Panc1 (cell line): ENCODE results near the gene DNAJC18. TPM values are rescaled to one million over a fixed set of nuclear protein-coding genes. Genes with fewer than 3 reads are reported as not detected.
A peak's percentile ranks its signal among the peaks of the same experiment; 100 is the strongest.

ENCODE experiments used
- ATAC-seq: fragments of 200-7000 bp; cut with Tn5 transposase; 2 replicates; pipeline ENCODE4 v1.9.1; 2020; ENCODE audit warnings: mild to moderate bottlenecking, moderate library complexity
- BruUV-seq: library from RNA; stranded (reverse); fragments of 400-500 nt; replicated peaks from 2 replicates; lab custom pipeline; 2021; lab: Mats Ljungman, UMichigan
- CTCF ChIA-PET: fragments of 300-600 bp; sonication (Branson Sonifier 250); formaldehyde crosslinking; loops from one replicate; lab custom pipeline; 2022; ENCODE audit warnings: antibody characterized with exemption; lab: Charles Lee
- POLR2A ChIA-PET: fragments of 300-600 bp; sonication (Branson Sonifier 250); formaldehyde crosslinking; loops from one replicate; lab custom pipeline; 2022; ENCODE audit warnings: antibody characterized with exemption; lab: Charles Lee
- DNase-seq: peaks from one replicate; pipeline ENCODE4 v3.0.0-alpha.2; 2010; ENCODE audit warnings: low read depth, low spot score
- H3K27ac ChIP-seq: 2 replicates; pipeline ENCODE4 v1.5.1; 2011; ENCODE audit warnings: mild to moderate bottlenecking, low read length, inconsistent platforms
- H3K27me3 ChIP-seq: fragments of 200-500 bp; sonication (Bioruptor generic); 2 replicates; pipeline ENCODE4 v1.6.0; 2014; ENCODE audit warnings: low read length, inconsistent platforms; ENCODE audit not compliant: control insufficient read depth, insufficient read depth
- H3K36me3 ChIP-seq: fragments of 200-500 bp; sonication (Bioruptor generic); 2 replicates; pipeline ENCODE4 v1.5.1; 2014; ENCODE audit warnings: inconsistent platforms, mild to moderate bottlenecking, low read length, moderate library complexity; ENCODE audit not compliant: control insufficient read depth, insufficient read depth
- H3K4me1 ChIP-seq: 2 replicates; pipeline ENCODE4 v1.5.1; 2011; ENCODE audit warnings: inconsistent platforms, mild to moderate bottlenecking, low read length, moderate library complexity; ENCODE audit not compliant: control insufficient read depth, insufficient read depth
- H3K4me3 ChIP-seq, 2 experiments: 2 replicates each; pipeline ENCODE4 v1.5.1; 2011 to 2012; ENCODE audit warnings: low read depth in 2 of 2, low read length in 2 of 2, mild to moderate bottlenecking in 2 of 2, inconsistent platforms in 1 of 2, moderate library complexity in 1 of 2
- H3K9me3 ChIP-seq: fragments of 200-500 bp; sonication (Bioruptor generic); 2 replicates; pipeline ENCODE4 v1.5.1; 2014; ENCODE audit warnings: low read depth, mild to moderate bottlenecking, inconsistent platforms, low read length, moderate library complexity; ENCODE audit not compliant: control insufficient read depth, insufficient read depth
- POLR2AphosphoS5 ChIP-seq: IDR thresholded peaks from 2 replicates; pipeline ENCODE4 v1.6.1; 2012; ENCODE audit warnings: mild to moderate bottlenecking, low read depth, low read length, moderate library complexity
- SIN3A ChIP-seq: IDR thresholded peaks from 2 replicates; pipeline ENCODE4 v1.6.1; 2012; ENCODE audit warnings: low read depth, mild to moderate bottlenecking, low read length, moderate library complexity, borderline replicate concordance; ENCODE audit not compliant: insufficient read depth
- TCF7L2 ChIP-seq: IDR thresholded peaks from 2 replicates; pipeline ENCODE4 v1.6.1; 2011; ENCODE audit warnings: mild to moderate bottlenecking, low read depth, low read length, inconsistent platforms
- in situ Hi-C: cut with HindIII; loops from 2 replicates; pipeline ENCODE4 v1.10.0; 2016; ENCODE audit warnings: low sequenced_read_pairs, low pct_unique_long_range_greater_than_20kb
- intact Hi-C: fragments of 100-400 bp; cut with micrococcal nuclease; formaldehyde crosslinking; loops from one replicate; pipeline ENCODE4 v1.10.0; 2022; ENCODE audit not compliant: unreplicated experiment
- total RNA-seq: library from RNA; stranded (reverse); gene quantifications from one replicate; pipeline ENCODE4 v1.2.1, GENCODE V29; 2021; ENCODE audit not compliant: unreplicated experiment
- TF ChIP-seq, protein P1 (sequence below): fragments of 450-650 bp; IDR thresholded peaks from 2 replicates; pipeline ENCODE4 v1.5.1; 2017; ENCODE audit warnings: mild to moderate bottlenecking
- TF ChIP-seq, protein P2 (sequence below), 2 experiments: IDR thresholded peaks; 2 replicates each; pipeline ENCODE4 v1.6.1; 2011 to 2012; ENCODE audit warnings: low read depth in 2 of 2, control low read depth in 1 of 2, low read length in 1 of 2, mild to moderate bottlenecking in 1 of 2, moderate library complexity in 1 of 2; ENCODE audit not compliant: insufficient read depth in 1 of 2

The DNAJC18 gene
- total RNA-seq, 1 experiment from 2014 or later: 8.8 TPM

DNA sequence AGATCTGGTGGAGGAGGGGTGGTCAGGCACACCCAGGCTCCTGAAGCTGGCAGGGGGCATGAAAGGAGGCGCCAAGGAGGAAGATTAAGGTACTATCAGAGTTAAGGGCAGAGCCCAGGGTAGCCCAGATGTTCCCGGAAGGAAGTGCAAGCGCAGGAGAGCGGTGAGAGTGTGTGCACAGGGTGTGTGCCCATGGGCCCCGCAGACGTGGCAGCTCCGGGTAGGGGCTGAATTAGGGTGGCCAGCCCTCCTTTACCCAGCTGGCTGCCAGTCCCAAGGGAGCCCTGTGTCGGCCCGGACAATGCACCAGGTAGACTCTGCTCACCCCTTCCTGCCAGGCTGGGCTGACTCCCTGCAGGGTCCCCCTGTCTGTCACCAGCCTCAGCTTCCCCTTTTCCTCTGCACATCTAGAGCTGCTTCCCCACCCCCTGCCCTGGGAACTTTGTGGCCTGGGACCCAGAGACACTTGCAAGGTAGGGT lies 31.5 kb upstream of the DNAJC18 start, which contains the start of gene SMIM33:
Gene SMIM33 (plus strand): TSS at position 184 of the 480 bp plus-strand sequence. CDS start 118 bp downstream, at position 302.
- ChIA-PET POLR2A (no interaction called here), CTCF (no interaction called here)
- Histone ChIP-seq H3K27me3 (no peaks in the 10 kb centered on the region), H3K27ac (no peak within 1 kb of the TSS), H3K36me3 (no peaks in the 10 kb centered on the region), H3K4me3 (no peak within 1 kb of the TSS), H3K4me1 (no peaks in the 10 kb centered on the region), H3K9me3 (no peaks in the 10 kb centered on the region)
- no peak for DNase-seq
- intact Hi-C loops (no loop called here), in situ Hi-C loops (no loop called here)
- BruUV-seq: no TSS peak
- ATAC-seq: no peak
- TF ChIP-seq, protein P1, sequence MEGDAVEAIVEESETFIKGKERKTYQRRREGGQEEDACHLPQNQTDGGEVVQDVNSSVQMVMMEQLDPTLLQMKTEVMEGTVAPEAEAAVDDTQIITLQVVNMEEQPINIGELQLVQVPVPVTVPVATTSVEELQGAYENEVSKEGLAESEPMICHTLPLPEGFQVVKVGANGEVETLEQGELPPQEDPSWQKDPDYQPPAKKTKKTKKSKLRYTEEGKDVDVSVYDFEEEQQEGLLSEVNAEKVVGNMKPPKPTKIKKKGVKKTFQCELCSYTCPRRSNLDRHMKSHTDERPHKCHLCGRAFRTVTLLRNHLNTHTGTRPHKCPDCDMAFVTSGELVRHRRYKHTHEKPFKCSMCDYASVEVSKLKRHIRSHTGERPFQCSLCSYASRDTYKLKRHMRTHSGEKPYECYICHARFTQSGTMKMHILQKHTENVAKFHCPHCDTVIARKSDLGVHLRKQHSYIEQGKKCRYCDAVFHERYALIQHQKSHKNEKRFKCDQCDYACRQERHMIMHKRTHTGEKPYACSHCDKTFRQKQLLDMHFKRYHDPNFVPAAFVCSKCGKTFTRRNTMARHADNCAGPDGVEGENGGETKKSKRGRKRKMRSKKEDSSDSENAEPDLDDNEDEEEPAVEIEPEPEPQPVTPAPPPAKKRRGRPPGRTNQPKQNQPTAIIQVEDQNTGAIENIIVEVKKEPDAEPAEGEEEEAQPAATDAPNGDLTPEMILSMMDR: no peak
- TF ChIP-seq, protein P2, sequence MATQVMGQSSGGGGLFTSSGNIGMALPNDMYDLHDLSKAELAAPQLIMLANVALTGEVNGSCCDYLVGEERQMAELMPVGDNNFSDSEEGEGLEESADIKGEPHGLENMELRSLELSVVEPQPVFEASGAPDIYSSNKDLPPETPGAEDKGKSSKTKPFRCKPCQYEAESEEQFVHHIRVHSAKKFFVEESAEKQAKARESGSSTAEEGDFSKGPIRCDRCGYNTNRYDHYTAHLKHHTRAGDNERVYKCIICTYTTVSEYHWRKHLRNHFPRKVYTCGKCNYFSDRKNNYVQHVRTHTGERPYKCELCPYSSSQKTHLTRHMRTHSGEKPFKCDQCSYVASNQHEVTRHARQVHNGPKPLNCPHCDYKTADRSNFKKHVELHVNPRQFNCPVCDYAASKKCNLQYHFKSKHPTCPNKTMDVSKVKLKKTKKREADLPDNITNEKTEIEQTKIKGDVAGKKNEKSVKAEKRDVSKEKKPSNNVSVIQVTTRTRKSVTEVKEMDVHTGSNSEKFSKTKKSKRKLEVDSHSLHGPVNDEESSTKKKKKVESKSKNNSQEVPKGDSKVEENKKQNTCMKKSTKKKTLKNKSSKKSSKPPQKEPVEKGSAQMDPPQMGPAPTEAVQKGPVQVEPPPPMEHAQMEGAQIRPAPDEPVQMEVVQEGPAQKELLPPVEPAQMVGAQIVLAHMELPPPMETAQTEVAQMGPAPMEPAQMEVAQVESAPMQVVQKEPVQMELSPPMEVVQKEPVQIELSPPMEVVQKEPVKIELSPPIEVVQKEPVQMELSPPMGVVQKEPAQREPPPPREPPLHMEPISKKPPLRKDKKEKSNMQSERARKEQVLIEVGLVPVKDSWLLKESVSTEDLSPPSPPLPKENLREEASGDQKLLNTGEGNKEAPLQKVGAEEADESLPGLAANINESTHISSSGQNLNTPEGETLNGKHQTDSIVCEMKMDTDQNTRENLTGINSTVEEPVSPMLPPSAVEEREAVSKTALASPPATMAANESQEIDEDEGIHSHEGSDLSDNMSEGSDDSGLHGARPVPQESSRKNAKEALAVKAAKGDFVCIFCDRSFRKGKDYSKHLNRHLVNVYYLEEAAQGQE (IDR thresholded peaks at IDR 0.05; ENCODE audit: insufficient read depth in 1 of 2, low read depth in 2 of 2, low read length in 1 of 2): no peak
- no peak for TF ChIP-seq POLR2AphosphoS5
- TF ChIP-seq SIN3A: no peak
- TF ChIP-seq TCF7L2: no peak

DNA sequence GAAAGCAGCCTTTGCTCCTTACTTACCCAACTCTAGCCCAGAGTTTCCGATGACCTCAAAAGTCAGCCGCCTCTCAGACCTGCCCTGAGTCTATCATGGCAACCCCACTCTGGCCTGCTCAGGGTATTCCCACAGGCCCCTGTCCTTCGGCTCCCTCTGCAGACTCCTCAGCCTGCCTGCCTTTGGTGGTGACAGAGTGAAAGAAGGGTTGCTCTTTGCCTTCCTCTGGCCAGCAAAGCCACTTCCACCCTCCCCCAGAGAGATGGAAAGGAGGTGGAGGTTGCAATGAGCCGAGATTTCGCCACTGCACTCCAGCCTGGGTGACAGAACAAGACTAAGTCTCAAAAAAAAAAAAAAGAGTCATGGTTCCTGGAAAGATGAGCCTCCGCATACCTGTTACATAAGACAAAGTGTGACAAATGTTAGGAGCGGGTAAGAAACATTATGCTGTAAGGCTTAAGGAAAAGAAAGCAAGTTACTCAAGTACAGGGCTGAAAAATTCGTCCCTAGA lies 29.2 kb upstream of the DNAJC18 start:
- CTCF ChIA-PET: no interaction called here
- Histone ChIP-seq H3K27ac (no peak overlapping the region), H3K27me3 (no peaks in the 10 kb centered on the region), H3K4me1 (no peaks in the 10 kb centered on the region), H3K4me3 (no peak overlapping the region), H3K9me3 (no peaks in the 10 kb centered on the region), H3K36me3 (no peaks in the 10 kb centered on the region)
- BruUV-seq: no TSS peak
- POLR2A ChIA-PET: interaction anchor here (0.6 kb wide), 1 partner anchor 20 kb away, joined by 3 read pairs; no protein-coding TSS in a partner anchor
- intact Hi-C loops: no loop called here
- TF ChIP-seq SIN3A (no peak), POLR2AphosphoS5 (no peak), TCF7L2 (no peak)
- TF ChIP-seq, protein P1: no peak
- TF ChIP-seq, protein P2 (IDR thresholded peaks at IDR 0.05; ENCODE audit: insufficient read depth in 1 of 2, low read depth in 2 of 2, low read length in 1 of 2): no peak
- DNase-seq (no peak), ATAC-seq (peak; percentile 68)
- in situ Hi-C loops: no loop called here
